NCI-H1048 (cell line): ENCODE measurements around the gene ABHD17A.

ENCODE experiments used
- DNase-seq: peaks from one replicate; lab custom pipeline; 2025; lab: John Stamatoyannopoulos, UW

ABHD17A gene

DNA sequence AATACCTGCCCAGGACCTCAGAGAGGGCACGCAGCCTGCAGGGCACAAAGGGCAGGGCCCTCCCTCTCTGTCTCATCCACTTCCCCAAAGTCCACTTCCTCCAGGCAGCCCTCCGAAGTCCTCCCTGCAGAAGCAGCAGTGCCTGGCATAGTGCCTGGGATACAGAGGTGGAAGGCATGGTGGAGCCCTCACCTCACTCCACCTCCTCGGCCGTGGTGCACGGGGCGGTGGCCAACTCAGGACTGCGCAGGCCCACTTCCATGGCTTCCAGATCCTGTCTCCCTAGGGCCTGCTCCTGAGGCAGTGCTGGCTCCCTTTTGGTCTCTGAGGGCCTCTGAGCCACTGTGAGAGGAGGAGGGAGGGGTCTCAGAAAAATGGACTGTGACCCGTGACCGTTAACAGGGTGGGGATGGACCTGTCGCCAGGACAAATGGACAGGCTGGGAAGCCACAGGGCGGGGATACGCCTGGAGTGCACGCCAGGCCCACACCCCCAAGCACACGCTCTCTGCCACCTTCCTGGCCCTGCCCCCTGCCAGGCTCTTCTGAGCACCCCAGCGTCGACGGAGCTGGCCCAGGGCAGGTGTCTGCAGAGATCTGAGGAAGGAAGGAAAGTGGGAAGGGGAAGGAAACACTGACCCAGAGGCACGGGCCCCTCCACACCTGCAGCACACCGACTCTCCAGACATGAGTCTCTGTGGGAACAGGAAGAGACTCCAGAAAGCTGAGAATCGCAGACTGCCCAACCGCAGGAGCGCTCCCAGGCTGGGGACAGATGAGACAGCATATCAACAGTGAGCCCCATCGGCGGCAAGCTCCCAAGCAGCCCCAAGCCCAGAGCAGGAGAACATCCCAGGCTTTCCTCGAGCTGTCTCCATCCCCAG lies 45.4 kb downstream of the ABHD17A start:
- no peak for DNase-seq

- DNase-seq: no peak
Observed at GRCh38 chr19:1837625-1838105, 47.6 kb downstream of the ABHD17A start.

- no peak for DNase-seq
Observed at GRCh38 chr19:1837222-1837565, 48.1 kb downstream of the ABHD17A start.

GRCh38 chr19:1836458-1837221 lies 48.7 kb downstream of the ABHD17A start:
- DNase-seq: no peak

DNA sequence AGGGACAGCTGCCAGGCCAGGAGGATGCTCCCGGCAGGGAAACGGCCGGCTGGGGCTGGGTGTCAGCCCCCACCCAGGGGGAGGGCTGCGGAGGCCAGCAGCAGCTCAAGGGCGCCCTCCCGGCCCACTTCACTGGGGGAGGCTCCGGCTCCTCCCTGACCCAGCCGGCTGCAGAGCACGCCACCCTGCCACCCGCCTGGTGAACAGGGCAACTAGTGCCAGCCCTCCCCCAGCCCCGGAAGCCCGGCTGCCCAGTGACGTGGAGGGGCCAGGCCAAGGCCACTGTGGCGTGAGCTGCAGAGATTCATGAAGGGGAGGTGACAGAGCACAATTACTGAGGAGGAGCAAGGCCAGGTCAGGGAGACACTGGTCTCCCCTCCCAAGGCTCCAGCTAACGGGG lies 51.8 kb downstream of the ABHD17A start:
- no peak for DNase-seq

DNA sequence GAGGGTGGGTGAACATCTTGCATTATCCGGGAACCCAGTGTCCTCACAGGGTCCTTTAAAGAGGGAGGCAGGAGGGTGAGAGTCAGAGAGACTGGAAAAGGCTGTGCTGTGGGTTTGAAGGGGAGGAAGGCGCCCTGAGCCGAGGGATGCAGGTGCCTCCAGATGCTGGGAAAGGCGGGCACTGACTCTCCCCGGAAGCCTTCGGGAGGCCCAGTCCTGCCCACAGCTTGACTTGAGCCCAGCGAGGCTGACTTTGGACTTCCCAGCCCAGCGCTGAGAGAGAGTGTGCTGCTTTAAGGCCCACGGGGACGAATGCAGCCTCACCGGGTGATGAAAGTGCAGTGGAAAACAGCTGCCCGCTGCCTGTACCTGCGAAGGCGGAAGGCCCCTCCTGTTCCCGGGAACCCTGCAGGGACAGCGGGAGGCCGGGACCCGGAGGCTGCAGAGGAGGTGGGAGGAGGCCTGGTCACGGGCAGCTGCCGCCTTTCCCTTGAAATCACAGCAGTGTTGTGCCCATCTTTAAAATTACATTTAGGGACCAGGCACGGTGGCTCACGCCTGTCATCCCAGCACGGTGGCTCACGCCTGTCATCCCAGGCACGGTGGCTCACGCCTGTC lies 53.1 kb downstream of the ABHD17A start:
- no peak for DNase-seq

GRCh38 chr19:1830978-1831377 lies 54.3 kb downstream of the ABHD17A start:
- DNase-seq: no peak

GRCh38 chr19:1830568-1830967 lies 54.7 kb downstream of the ABHD17A start:
- no peak for DNase-seq

GRCh38 chr19:1829958-1830357 lies 55.3 kb downstream of the ABHD17A start:
- no peak for DNase-seq

GRCh38 chr19:1828279-1829238 lies 56.7 kb downstream of the ABHD17A start:
- DNase-seq: no peak

GRCh38 chr19:1827566-1828278 lies 57.6 kb downstream of the ABHD17A start:
- no peak for DNase-seq
